Endothelial cell of umbilical vein (primary cell): ENCODE data around the gene KCNH4. TPM values are rescaled to one million over a fixed set of nuclear protein-coding genes. Genes with fewer than 3 reads are reported as not detected.

Experiments used
- BruUV-seq: library from RNA; stranded (reverse); fragments of 400-500 nt; replicated peaks from 2 replicates; lab custom pipeline; 2021; lab: Mats Ljungman, UMichigan
- CTCF ChIA-PET: fragments of 300-600, 350-600 bp; sonication (Branson Sonifier 250); formaldehyde crosslinking; loops from one replicate; lab custom pipeline; 2021; ENCODE audit warnings: antibody characterized with exemption, inconsistent platforms; lab: Charles Lee
- POLR2A ChIA-PET: fragments of 300-600, 350-600 bp; sonication (Branson Sonifier 250); formaldehyde crosslinking; loops from one replicate; lab custom pipeline; 2021; ENCODE audit warnings: antibody characterized with exemption, inconsistent platforms; lab: Charles Lee
- DNase-seq: peaks from one replicate; pipeline ENCODE4 v3.0.0-alpha.2; 2011; ENCODE audit warnings: low read depth, low spot score
- FAIRE-seq: peaks from 2 replicates; lab custom pipeline; 2011; peaks lifted over from hg19 to GRCh38; lab: Jason Lieb, UNC
- H2AFZ ChIP-seq: 2 replicates; pipeline ENCODE4 v1.6.0; 2012; ENCODE audit warnings: low read depth, low read length, control low read depth, inconsistent platforms
- H3K27ac ChIP-seq: 2 replicates; pipeline ENCODE4 v1.5.1; 2011; ENCODE audit warnings: low read depth, mild to moderate bottlenecking, control low read depth, low read length, moderate library complexity; ENCODE audit not compliant: insufficient read depth
- H3K27me3 ChIP-seq, 2 experiments: 2 replicates each; pipeline versions ENCODE4 v1.6.0 to v1.6.1; 2011; ENCODE audit warnings: low read length in 2 of 2, mixed read lengths in 1 of 2; ENCODE audit not compliant: control insufficient read depth in 2 of 2, insufficient read depth in 2 of 2
- H3K36me3 ChIP-seq, 2 experiments: 2 replicates in 1 of 2; 3 replicates in 1 of 2; pipeline ENCODE4 v1.5.1; 2011; ENCODE audit warnings: low read length in 2 of 2, mild to moderate bottlenecking in 1 of 2, moderate library complexity in 1 of 2; ENCODE audit not compliant: control insufficient read depth in 2 of 2, insufficient read depth in 2 of 2; ENCODE audit errors: extremely low read depth in 1 of 2
- H3K4me1 ChIP-seq: 3 replicates; pipeline ENCODE4 v1.5.1; 2011; ENCODE audit warnings: mild to moderate bottlenecking, low read length; ENCODE audit not compliant: control insufficient read depth, insufficient read depth; ENCODE audit errors: extremely low read depth
- H3K4me2 ChIP-seq: 2 replicates; pipeline ENCODE4 v1.6.1; 2011; ENCODE audit warnings: low read length, control low read depth, mixed read lengths; ENCODE audit not compliant: insufficient read depth
- H3K4me3 ChIP-seq, 3 experiments: fragments of 200-600 bp in 1 of 3; sonication (generic), shearing (Covaris generic) in 1 of 3; replicated peaks in 1 of 3; 2 replicates each; pipeline ENCODE4 v1.5.1; 2011 to 2016; ENCODE audit warnings: control low read depth in 3 of 3, low read length in 3 of 3, mild to moderate bottlenecking in 2 of 3, inconsistent platforms in 1 of 3, low read depth in 1 of 3, moderate library complexity in 1 of 3; ENCODE audit not compliant: insufficient read depth in 1 of 3
- H3K79me2 ChIP-seq: 2 replicates; pipeline ENCODE4 v1.6.0; 2012; ENCODE audit warnings: low read length, inconsistent platforms; ENCODE audit not compliant: control insufficient read depth, insufficient read depth
- H3K9ac ChIP-seq: replicated peaks from 2 replicates; pipeline ENCODE3; 2011; ENCODE audit warnings: low read length, control low read depth; ENCODE audit not compliant: insufficient read depth; ENCODE audit errors: extremely low read depth
- H3K9me1 ChIP-seq: replicated peaks from 3 replicates; pipeline ENCODE4 v1.6.0; 2011; ENCODE audit warnings: mild to moderate bottlenecking, low read length; ENCODE audit not compliant: control insufficient read depth, insufficient read depth; ENCODE audit errors: extremely low read depth
- H3K9me3 ChIP-seq: replicated peaks from 2 replicates; pipeline ENCODE4 v1.5.1; 2012; ENCODE audit warnings: low read length, inconsistent platforms; ENCODE audit not compliant: control insufficient read depth, insufficient read depth
- H4K20me1 ChIP-seq: replicated peaks from 2 replicates; pipeline ENCODE3; 2011; ENCODE audit warnings: mild to moderate bottlenecking, low read length; ENCODE audit not compliant: control insufficient read depth, insufficient read depth; ENCODE audit errors: extremely low read depth
- EZH2 ChIP-seq: IDR thresholded peaks from 2 replicates; pipeline ENCODE4 v1.6.1; 2012; ENCODE audit warnings: borderline replicate concordance, low read depth, mild to moderate bottlenecking, moderate library complexity, low read length, inconsistent platforms; ENCODE audit not compliant: severe bottlenecking
- FOS ChIP-seq: IDR thresholded peaks from 2 replicates; pipeline ENCODE4 v1.6.1; 2011; ENCODE audit warnings: mild to moderate bottlenecking, low read length, moderate library complexity, borderline replicate concordance; ENCODE audit not compliant: insufficient read depth
- GATA2 ChIP-seq: IDR thresholded peaks from 2 replicates; pipeline ENCODE4 v1.7.0; 2011; ENCODE audit warnings: low read depth, mild to moderate bottlenecking, moderate library complexity, mixed read lengths, low read length; ENCODE audit not compliant: insufficient read length, insufficient read depth
- JUN ChIP-seq: IDR thresholded peaks from 2 replicates; pipeline ENCODE4 v1.6.1; 2011; ENCODE audit warnings: borderline replicate concordance, low read depth; ENCODE audit not compliant: insufficient read length, insufficient read depth
- MYC ChIP-seq: IDR thresholded peaks from one replicate; pipeline ENCODE4 v1.6.1; 2011; ENCODE audit warnings: mild to moderate bottlenecking, low read depth, low read length
- POLR2A ChIP-seq: IDR thresholded peaks from 2 replicates; pipeline ENCODE4 v1.6.1; 2012; ENCODE audit warnings: low read depth, mild to moderate bottlenecking, control low read depth, low read length
- dilution Hi-C: fragments of 300-500 bp; cut with MboI; formaldehyde crosslinking; loops from one replicate; pipeline ENCODE4 v1.15.0; 2019; ENCODE audit warnings: low sequenced_read_pairs; ENCODE audit not compliant: extremely low pct_ligation_motif_present
- intact Hi-C: fragments of 100-400 bp; cut with micrococcal nuclease; formaldehyde crosslinking; loops from one replicate; pipeline ENCODE4 v1.10.0; 2022
- polyA plus RNA-seq, 4 experiments: library from polyadenylated mRNA; depleted of rRNA in 3 of 4; stranded (reverse) in 3 of 4; unstranded in 1 of 4; fragments of >200 nt; gene quantifications; 2 replicates each; pipeline versions ENCODE4 v1.2.1 to v1.2.3, GENCODE V29; 2011 to 2012; ENCODE audit warnings: missing spikeins in 1 of 4
- total RNA-seq: library from RNA; stranded (reverse); gene quantifications from 2 replicates; pipeline ENCODE4 v1.2.3, GENCODE V29; 2021
- TF ChIP-seq, protein P1 (sequence below): IDR thresholded peaks from 2 replicates; pipeline ENCODE4 v1.6.1; 2011; ENCODE audit not compliant: insufficient read depth, insufficient read length

KCNH4 gene
- total and polyA plus RNA-seq, 2 donors (not counting 3 experiments of a cell fraction or from before 2014, with no cell fraction given), result 0.11 TPM

DNA sequence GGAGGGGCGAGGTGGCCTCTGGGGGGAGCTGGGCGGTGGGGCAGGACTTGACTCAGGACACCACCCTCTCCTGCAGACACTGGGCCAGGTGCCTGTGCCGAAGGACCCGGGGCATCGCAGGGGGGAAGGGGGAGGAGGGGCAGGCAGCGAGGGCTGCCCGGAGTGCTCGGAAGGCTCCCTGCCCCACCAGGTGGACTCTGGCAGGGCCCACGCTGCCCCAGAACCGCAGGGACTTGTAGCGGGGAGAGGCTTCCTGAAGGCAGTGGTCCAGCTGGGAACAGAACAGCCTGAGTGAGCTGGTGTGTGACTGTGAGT lies 8.7 kb upstream of the KCNH4 start:
- no TSS peak for BruUV-seq
- Histone ChIP-seq H3K9me1 (no peaks in the 10 kb centered on the region), H3K27ac (no peak overlapping the region), H3K27me3 (no peaks in the 10 kb centered on the region), H3K9me3 (no peaks in the 10 kb centered on the region), H3K36me3 (no peaks in the 10 kb centered on the region), H2AFZ (no peak overlapping the region), H3K9ac (no peak overlapping the region), H3K4me1 (no peaks in the 10 kb centered on the region), H3K4me2 (no peak overlapping the region), H3K79me2 (no peaks in the 10 kb centered on the region), H3K4me3 (no peak overlapping the region), H4K20me1 (no peaks in the 10 kb centered on the region)
- ChIA-PET CTCF (no interaction called here), POLR2A (no interaction called here)
- FAIRE-seq, result no peak
- TF ChIP-seq FOS, result no peak
- no peak for DNase-seq
- dilution Hi-C loops (no loop called here), intact Hi-C loops (no loop called here)

DNA sequence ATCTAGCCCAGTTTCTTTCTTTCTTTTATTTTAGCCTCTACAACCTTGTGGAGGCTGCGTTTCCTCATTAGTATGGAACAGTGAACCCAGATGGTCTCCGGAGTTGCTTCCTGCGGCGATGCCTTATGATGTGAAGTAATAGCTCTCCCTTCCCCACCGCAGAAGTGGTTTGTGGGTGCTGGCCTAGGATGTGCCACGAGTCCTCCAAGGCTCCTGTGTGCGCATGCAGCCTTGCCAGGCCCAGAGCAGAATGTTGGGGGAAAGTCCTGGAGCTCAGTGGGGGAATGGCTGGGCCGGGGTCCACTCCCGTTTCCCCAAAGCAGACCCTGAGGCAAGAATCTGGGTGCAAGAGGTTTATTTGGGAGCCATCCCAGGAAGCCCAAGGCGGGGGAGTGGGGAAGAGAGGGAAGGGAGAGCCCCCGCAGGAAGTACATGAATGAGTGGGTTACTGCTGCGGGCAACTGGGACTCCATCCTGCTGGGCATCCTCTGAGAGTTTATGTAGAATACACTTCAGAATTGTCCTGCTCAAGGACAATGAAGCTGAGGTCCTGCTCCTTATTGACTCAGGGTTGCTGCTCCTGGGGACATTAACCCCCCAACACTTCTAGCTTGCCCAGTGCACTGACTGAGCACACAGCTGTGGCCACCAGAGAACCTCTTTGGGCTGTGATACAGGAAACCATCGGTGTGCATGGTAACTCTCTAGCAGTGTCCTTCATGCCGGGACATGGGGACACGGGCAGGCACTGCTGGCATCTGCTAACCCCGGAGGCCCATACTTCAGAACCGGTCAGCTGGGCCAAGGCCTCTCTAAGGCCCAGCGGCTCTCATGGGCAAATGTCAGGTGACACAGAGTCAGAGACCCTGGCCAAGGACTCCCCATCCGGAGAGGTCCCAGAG lies 8.1 kb upstream of the KCNH4 start:
- H3K4me1 ChIP-seq, result peaks cover 3% of the 10 kb centered on the region
- POLR2A ChIA-PET, result no interaction called here
- no TSS peak for BruUV-seq
- intact Hi-C loops, result no loop called here
- CTCF ChIA-PET, result no interaction called here
- no peak overlapping the region for H3K4me3 ChIP-seq
- no peaks in the 10 kb centered on the region for H3K9me1 ChIP-seq
- TF ChIP-seq GATA2 (no peak), JUN (no peak), FOS (no peak), POLR2A (no peak), MYC (no peak), EZH2 (no peak)
- TF ChIP-seq, protein P1, sequence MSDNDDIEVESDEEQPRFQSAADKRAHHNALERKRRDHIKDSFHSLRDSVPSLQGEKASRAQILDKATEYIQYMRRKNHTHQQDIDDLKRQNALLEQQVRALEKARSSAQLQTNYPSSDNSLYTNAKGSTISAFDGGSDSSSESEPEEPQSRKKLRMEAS, result no peak
- no peak overlapping the region for H2AFZ ChIP-seq
- DNase-seq (no peak), FAIRE-seq (no peak)
- no peak overlapping the region for H3K9ac ChIP-seq
- H3K36me3 ChIP-seq, result no peaks in the 10 kb centered on the region
- dilution Hi-C loops, result no loop called here
- H3K27me3 ChIP-seq, result no peaks in the 10 kb centered on the region
- no peak overlapping the region for H3K4me2 ChIP-seq
- H3K9me3 ChIP-seq, result no peaks in the 10 kb centered on the region
- no peaks in the 10 kb centered on the region for H3K79me2 ChIP-seq
- no peak overlapping the region for H3K27ac ChIP-seq
- H4K20me1 ChIP-seq, result no peaks in the 10 kb centered on the region
